ENCODE measurements around the gene ZNF222. TPM values are rescaled to one million over a fixed set of nuclear protein-coding genes. Genes with fewer than 3 reads are reported as not detected.

Gene ZNF222
- total RNA-seq, 3 donors from 2014 or later = 1.8 to 3.8 (median 2.9) TPM

GRCh38 chr19:44032001-44032610, 6.9 kb downstream of the ZNF222 start:
- intact Hi-C loops (cut with DNase I; ENCODE audit: low total_unique reads) = no loop called here
- Histone ChIP-seq H3K9me3 (peaks cover 82 to 99% of the 10 kb centered on the region in 2 donors), H3K36me3 (peaks cover 30% of the 10 kb centered on the region), H3K4me3 (no peak overlapping the region), H3K4me1 (no peaks in the 10 kb centered on the region), H3K27me3 (no peaks in the 10 kb centered on the region), H3K27ac (no peak overlapping the region)
- DNase-seq (ENCODE audit: low spot score in 2 of 2) = no peak
- TF ChIP-seq POLR2AphosphoS5 (IDR thresholded peaks at IDR 0.05) (no peak), CTCF (IDR thresholded peaks at IDR 0.05) (no peak), POLR2A (IDR thresholded peaks at IDR 0.05) (no peak)

DNA sequence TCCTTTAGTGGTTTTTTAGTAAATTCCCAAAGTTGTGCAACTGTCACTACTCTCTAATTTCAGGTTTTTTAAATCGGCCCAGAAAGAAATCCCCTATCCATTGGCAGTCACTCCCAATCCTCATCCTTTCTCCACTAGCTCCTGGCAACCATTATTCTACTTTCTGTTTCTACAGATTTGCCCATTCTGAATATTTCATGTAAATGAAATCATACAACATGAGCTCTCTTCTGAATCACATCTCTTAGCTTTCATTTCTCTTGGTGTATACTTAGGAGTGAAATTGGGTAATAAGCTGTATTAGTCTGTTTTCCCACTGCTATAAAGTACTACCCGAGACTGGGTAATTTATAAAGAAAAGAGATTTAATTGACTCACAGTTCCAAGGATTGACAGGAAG, 17.0 kb downstream of the ZNF222 start:
- Histone ChIP-seq H3K4me3 (no peak overlapping the region), H3K27ac (no peak overlapping the region), H3K27me3 (no peaks in the 10 kb centered on the region), H3K36me3 (no peaks in the 10 kb centered on the region), H3K4me1 (no peaks in the 10 kb centered on the region), H3K9me3 (peaks cover 0 to 46% of the 10 kb centered on the region in 2 donors)
- intact Hi-C loops (cut with DNase I; ENCODE audit: low total_unique reads) = no loop called here
- no peak for DNase-seq (ENCODE audit: low spot score in 2 of 2)
- TF ChIP-seq CTCF (IDR thresholded peaks at IDR 0.05) (no peak), POLR2AphosphoS5 (IDR thresholded peaks at IDR 0.05) (no peak), POLR2A (IDR thresholded peaks at IDR 0.05) (no peak)

- Histone ChIP-seq H3K4me3 (peak overlapping the region; percentile 64 to 87 (median 80)), H3K4me1 (no peaks in the 10 kb centered on the region), H3K27ac (peak overlapping the region; percentile 61 to 85), H3K36me3 (peaks cover 5% of the 10 kb centered on the region), H3K27me3 (no peaks in the 10 kb centered on the region), H3K9me3 (peaks cover 0 to 7% of the 10 kb centered on the region in 2 donors)
- DNase-seq (ENCODE audit: low spot score in 2 of 2) = peak in 1 of 2 donors; percentile 54
- TF ChIP-seq CTCF (IDR thresholded peaks at IDR 0.05) = peak in 1 of 3 donors; percentile 7
- no peak for TF ChIP-seq POLR2A (IDR thresholded peaks at IDR 0.05)
- intact Hi-C loops (cut with DNase I; ENCODE audit: low total_unique reads) = no loop called here
Measured at GRCh38 chr19:44050740-44051649, 25.8 kb downstream of the ZNF222 start.

DNA sequence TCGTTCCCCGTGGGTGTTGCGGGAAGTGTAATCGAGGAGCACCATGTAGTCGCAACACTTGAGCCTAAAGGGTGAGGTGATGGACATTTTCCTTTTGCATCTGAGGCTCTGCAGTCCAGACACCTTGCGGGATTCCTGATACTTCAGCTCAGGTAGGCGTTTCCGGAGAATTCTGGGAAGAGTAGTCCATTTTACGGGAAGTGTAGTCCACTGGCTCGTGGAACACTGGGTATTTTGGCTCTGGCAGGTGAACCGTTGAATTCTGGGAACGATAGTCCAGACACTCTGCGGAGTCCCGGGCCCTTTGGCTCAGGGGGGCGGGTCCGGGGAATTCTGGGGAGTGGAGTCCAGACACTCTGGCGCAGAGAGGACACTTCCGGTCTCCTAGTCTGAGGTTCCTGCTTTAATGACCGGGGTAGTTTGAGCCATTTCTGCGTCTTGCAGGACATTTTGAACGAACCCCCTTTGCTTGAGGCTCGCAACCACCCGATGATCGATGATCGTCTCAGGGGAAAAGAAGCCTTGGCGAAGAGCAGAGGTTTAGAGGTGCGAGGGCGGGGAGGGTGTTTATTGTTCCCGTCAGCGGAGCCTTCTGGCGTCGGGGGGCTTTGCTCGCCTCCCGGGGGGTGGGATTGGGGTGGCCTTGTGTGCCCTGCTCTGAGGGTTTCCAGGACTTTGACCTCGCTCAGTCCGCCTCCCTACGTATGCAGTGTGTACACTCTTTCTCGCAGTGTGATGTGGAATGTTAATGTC, 26.6 kb downstream of the ZNF222 start, which contains the start of gene ZNF223:
TSS of gene ZNF223 (plus strand) at position 387 of the 753 bp plus-strand sequence. CDS start 3,141 bp downstream, outside the sequence.
- H3K27me3 ChIP-seq = no peaks in the 10 kb centered on the region
- peaks cover 5% of the 10 kb centered on the region for H3K36me3 ChIP-seq
- peak within 1 kb of the TSS; percentile 64 to 87 (median 80) for H3K4me3 ChIP-seq
- no peaks in the 10 kb centered on the region for H3K4me1 ChIP-seq
- intact Hi-C loops (cut with DNase I; ENCODE audit: low total_unique reads) = no loop called here
- H3K27ac ChIP-seq = peak within 1 kb of the TSS; percentile 85
- DNase-seq (ENCODE audit: low spot score in 2 of 2) = peak; percentile 93 to 96
- peaks cover 0 to 7% of the 10 kb centered on the region in 2 donors for H3K9me3 ChIP-seq
- TF ChIP-seq POLR2A (IDR thresholded peaks at IDR 0.05) = no peak
- TF ChIP-seq POLR2AphosphoS5 (IDR thresholded peaks at IDR 0.05) = peak; percentile 69 to 81 (median 79)

GRCh38 chr19:44055870-44056269, 30.7 kb downstream of the ZNF222 start:
- intact Hi-C loops (cut with DNase I; ENCODE audit: low total_unique reads) = no loop called here

More at GRCh38 chr19:44055870-44056269, 30.7 kb downstream of the ZNF222 start:
- H3K4me1 ChIP-seq = no peaks in the 10 kb centered on the region
- no peaks in the 10 kb centered on the region for H3K27me3 ChIP-seq
- peaks cover 12% of the 10 kb centered on the region for H3K36me3 ChIP-seq
- H3K9me3 ChIP-seq = peaks cover 16 to 26% of the 10 kb centered on the region in 2 donors
- H3K4me3 ChIP-seq = no peak overlapping the region
- no peak overlapping the region for H3K27ac ChIP-seq
- no peak for DNase-seq (ENCODE audit: low spot score in 2 of 2)
- TF ChIP-seq POLR2A (IDR thresholded peaks at IDR 0.05) = no peak
